ENCODE data around the gene AP2A2. TPM values are rescaled to one million over a fixed set of nuclear protein-coding genes. Genes with fewer than 3 reads are reported as not detected.

AP2A2 gene
- total RNA-seq, 1 experiment from 2014 or later: 123 TPM

GRCh38 chr11:1020211-1020905 lies 94.7 kb downstream of the AP2A2 start:
- POLR2A ChIA-PET: no interaction called here
- ATAC-seq: no peak
- DNase-seq (ENCODE audit: low read depth, low spot score): no peak
- Histone ChIP-seq H3K27ac (ENCODE audit: low read length) (no peak overlapping the region), H3K36me3 (ENCODE audit: control insufficient read depth, insufficient read depth, low read length) (no peaks in the 10 kb centered on the region), H3K27me3 (ENCODE audit: control insufficient read depth, insufficient read depth, low read length) (no peaks in the 10 kb centered on the region), H3K9me3 (ENCODE audit: control insufficient read depth, insufficient read depth, low read depth, low read length) (no peaks in the 10 kb centered on the region), H3K4me3 (ENCODE audit: low read depth in 2 of 2, low read length in 2 of 2) (no peak overlapping the region), H3K4me1 (ENCODE audit: control insufficient read depth, insufficient read depth, low read length) (no peaks in the 10 kb centered on the region)
- no TSS peak for BruUV-seq (replicated peaks)
- CTCF ChIA-PET: interaction anchor here (0.6 kb wide), 1 partner anchor 186 kb away, joined by 3 read pairs; no protein-coding TSS in a partner anchor
- TF ChIP-seq REST (IDR thresholded peaks at IDR 0.05; ENCODE audit: insufficient read depth in 1 of 2, low read depth in 2 of 2, low read length in 1 of 2): no peak
- no peak for TF ChIP-seq CTCF (IDR thresholded peaks at IDR 0.05)
- TF ChIP-seq POLR2AphosphoS5 (IDR thresholded peaks at IDR 0.05; ENCODE audit: low read depth, low read length): no peak
- in situ Hi-C loops (cut with HindIII; ENCODE audit: low pct_unique_long_range_greater_than_20kb, low sequenced_read_pairs): no loop called here
- intact Hi-C loops (cut with micrococcal nuclease; ENCODE audit: unreplicated experiment): no loop called here

GRCh38 chr11:1022411-1022810 lies 96.7 kb downstream of the AP2A2 start:
- BruUV-seq (replicated peaks): no TSS peak
- H3K9me3 ChIP-seq (ENCODE audit: control insufficient read depth, insufficient read depth, low read depth, low read length): no peaks in the 10 kb centered on the region
- no peak for ATAC-seq
- no peak for DNase-seq (ENCODE audit: low read depth, low spot score)
- POLR2A ChIA-PET: no interaction called here
- H3K36me3 ChIP-seq (ENCODE audit: control insufficient read depth, insufficient read depth, low read length): no peaks in the 10 kb centered on the region
- intact Hi-C loops (cut with micrococcal nuclease; ENCODE audit: unreplicated experiment): no loop called here
- no peak for TF ChIP-seq CTCF (IDR thresholded peaks at IDR 0.05)
- in situ Hi-C loops (cut with HindIII; ENCODE audit: low pct_unique_long_range_greater_than_20kb, low sequenced_read_pairs): no loop called here
- H3K27me3 ChIP-seq (ENCODE audit: control insufficient read depth, insufficient read depth, low read length): no peaks in the 10 kb centered on the region
- CTCF ChIA-PET: no interaction called here
- H3K4me3 ChIP-seq (ENCODE audit: low read depth in 2 of 2, low read length in 2 of 2): no peak overlapping the region
- no peak overlapping the region for H3K27ac ChIP-seq (ENCODE audit: low read length)
- H3K4me1 ChIP-seq (ENCODE audit: control insufficient read depth, insufficient read depth, low read length): no peaks in the 10 kb centered on the region
